Measurements from ENCODE around the gene UGT2A2.
"Not testable (repeated sequence)": the region's sequence is repeated elsewhere in the genome, so short reads cannot be mapped to it uniquely, and the experiment has no call there.

Gene UGT2A2

GRCh38 chr4:69639542-69639941 is at the start of gene UGT2A2:
TSS of gene UGT2A2 (minus strand) at chr4:69639642. CDS start at chr4:69639640, 2 bp downstream.
- no peak for DNase-seq (ENCODE audit: low read depth)
- H3K4me3 ChIP-seq (ENCODE audit: low read depth, low read length): no peak within 1 kb of the TSS
- no peak for TF ChIP-seq CTCF (IDR thresholded peaks at IDR 0.05; ENCODE audit: low read depth, low read length, missing control alignments)

DNA sequence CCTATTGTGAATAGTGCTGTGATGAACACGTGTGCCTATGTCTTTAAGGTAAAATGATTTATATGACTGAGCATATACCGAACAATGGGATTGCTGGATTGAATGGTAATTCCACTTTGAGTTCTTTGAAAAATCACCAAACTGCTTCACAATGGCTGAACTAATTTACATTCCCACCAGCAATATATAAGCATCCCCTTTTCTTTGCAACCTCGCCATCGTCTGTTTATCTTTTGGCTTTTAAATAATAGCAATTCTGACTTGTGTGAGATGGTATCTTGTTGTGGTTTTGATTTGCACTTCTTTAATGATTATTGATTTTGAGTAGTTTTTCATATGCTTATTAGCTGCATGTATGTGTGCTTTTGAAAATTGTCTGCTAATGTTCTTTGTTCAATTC is 45.4 kb upstream of the UGT2A2 start:
- no peak for DNase-seq (ENCODE audit: low read depth)
- no peak overlapping the region for H3K4me3 ChIP-seq (ENCODE audit: low read depth, low read length)
- no peak for TF ChIP-seq CTCF (IDR thresholded peaks at IDR 0.05; ENCODE audit: low read depth, low read length, missing control alignments)

DNA sequence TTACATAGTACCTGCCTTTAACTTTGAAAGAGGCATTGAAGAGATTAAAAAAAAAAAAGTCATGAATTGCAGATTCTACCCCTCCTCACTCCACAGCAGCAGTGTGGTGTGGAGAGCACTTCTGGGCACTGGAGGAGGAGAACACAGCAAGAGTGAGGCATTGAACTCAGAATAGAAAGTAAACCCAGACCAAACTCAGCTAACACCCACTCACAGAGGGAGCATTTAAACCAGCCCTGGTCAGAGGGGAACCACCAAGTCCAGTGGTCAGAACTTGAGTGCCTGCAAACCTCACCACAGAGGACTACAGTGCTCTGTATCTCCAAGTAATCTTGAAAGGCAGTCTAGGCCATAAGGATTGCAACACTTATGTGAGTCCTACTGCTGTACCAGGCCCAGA is 29.2 kb upstream of the UGT2A2 start:
- no peak overlapping the region for H3K4me3 ChIP-seq (ENCODE audit: low read depth, low read length)
- no peak for TF ChIP-seq CTCF (IDR thresholded peaks at IDR 0.05; ENCODE audit: low read depth, low read length, missing control alignments)
- no peak for DNase-seq (ENCODE audit: low read depth)

DNA sequence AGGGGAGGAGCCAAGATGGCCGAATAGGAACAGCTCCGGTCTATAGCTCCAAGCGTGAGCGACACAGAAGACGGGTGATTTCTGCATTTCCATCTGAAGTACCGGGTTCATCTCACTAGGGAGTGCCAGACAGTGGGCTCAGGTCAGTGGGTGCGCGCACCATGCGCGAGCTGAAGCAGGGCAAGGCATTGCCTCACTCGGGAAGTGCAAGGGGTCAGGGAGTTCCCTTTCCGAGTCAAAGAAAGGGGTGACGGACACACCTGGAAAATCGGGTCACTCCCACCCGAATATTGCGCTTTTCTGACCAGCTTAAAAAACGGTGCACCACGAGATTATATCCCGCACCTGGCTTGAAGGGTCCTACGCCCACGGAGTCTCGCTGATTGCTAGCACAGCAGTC is 24.6 kb upstream of the UGT2A2 start:
- not testable (repeated sequence) for DNase-seq (ENCODE audit: low read depth); H3K4me3 ChIP-seq (ENCODE audit: low read depth, low read length)

- H3K4me3 ChIP-seq (ENCODE audit: low read depth, low read length); DNase-seq (ENCODE audit: low read depth): not testable (repeated sequence)
Measured at GRCh38 chr4:69661130-69661803, 21.8 kb upstream of the UGT2A2 start.

DNA sequence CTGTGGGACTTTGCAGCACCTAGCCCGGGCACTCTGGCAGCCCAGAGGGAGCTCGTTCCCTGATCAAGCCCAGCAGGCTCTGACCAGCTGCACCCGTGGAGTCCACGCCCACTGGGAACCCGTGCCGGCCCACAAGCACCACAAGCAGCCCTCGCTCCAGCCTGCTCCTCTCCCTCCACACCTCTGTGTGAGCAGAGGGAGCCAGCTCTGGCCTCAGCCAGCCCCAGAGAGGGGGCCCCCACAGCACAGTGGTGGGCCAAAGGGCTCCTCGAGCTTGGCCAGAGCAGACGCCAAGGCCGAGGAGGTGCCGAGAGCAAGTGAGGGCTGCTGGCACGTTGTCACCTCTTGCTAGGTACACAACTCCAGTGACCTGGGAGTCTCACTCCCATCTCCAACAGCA is 18.7 kb upstream of the UGT2A2 start:
- no peak overlapping the region for H3K4me3 ChIP-seq (ENCODE audit: low read depth, low read length)
- no peak for DNase-seq (ENCODE audit: low read depth)
- no peak for TF ChIP-seq CTCF (IDR thresholded peaks at IDR 0.05; ENCODE audit: low read depth, low read length, missing control alignments)

DNA sequence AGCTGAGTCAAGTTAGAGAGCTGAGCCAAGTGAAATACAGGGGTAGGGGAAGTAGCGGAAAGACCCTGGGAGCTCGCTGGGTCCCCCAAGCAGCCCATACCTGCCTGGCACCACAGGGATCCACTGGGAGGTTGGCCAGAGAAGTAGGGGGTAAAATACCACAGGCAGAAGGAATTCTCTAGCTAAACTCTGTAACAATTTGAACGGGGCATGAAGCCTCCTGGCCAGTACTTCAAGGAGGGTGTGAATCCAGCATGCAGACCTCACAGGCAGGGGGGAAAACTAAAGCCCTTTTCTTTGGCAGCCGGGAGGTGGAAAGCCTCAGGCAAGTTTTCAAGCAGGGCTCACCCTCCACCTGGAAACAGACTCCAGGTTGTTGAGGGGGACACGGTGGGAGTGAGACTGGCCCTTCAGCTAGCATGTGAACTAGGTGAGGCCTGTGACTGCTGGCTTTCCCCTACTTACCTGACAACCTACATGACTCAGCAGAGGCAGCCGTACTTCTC is 17.3 kb upstream of the UGT2A2 start:
- no peak for DNase-seq (ENCODE audit: low read depth)
- H3K4me3 ChIP-seq (ENCODE audit: low read depth, low read length): no peak overlapping the region
- no peak for TF ChIP-seq CTCF (IDR thresholded peaks at IDR 0.05; ENCODE audit: low read depth, low read length, missing control alignments)

GRCh38 chr4:69653147-69653546 is 13.7 kb upstream of the UGT2A2 start, which contains the start of gene UGT2A1:
TSS of gene UGT2A1 (minus strand) at chr4:69653247. CDS start at chr4:69647644, 5,603 bp downstream.
- no peak for TF ChIP-seq CTCF (IDR thresholded peaks at IDR 0.05; ENCODE audit: low read depth, low read length, missing control alignments)
- no peak within 1 kb of the TSS for H3K4me3 ChIP-seq (ENCODE audit: low read depth, low read length)
- DNase-seq (ENCODE audit: low read depth): no peak

All from GM12864 (cell line).